Endothelial cell of umbilical vein (primary cell): ENCODE results near the gene ZFAND5. TPM values are rescaled to one million over a fixed set of nuclear protein-coding genes. Genes with fewer than 3 reads are reported as not detected.

Experiments
- BruUV-seq: library from RNA; stranded (reverse); fragments of 400-500 nt; replicated peaks from 2 replicates; lab custom pipeline; 2021; lab: Mats Ljungman, UMichigan
- CTCF ChIA-PET: fragments of 300-600, 350-600 bp; sonication (Branson Sonifier 250); formaldehyde crosslinking; loops from one replicate; lab custom pipeline; 2021; ENCODE audit warnings: antibody characterized with exemption, inconsistent platforms; lab: Charles Lee
- POLR2A ChIA-PET: fragments of 300-600, 350-600 bp; sonication (Branson Sonifier 250); formaldehyde crosslinking; loops from one replicate; lab custom pipeline; 2021; ENCODE audit warnings: antibody characterized with exemption, inconsistent platforms; lab: Charles Lee
- DNase-seq: peaks from one replicate; pipeline ENCODE4 v3.0.0-alpha.2; 2011; ENCODE audit warnings: low read depth, low spot score
- FAIRE-seq: peaks from 2 replicates; lab custom pipeline; 2011; peaks lifted over from hg19 to GRCh38; lab: Jason Lieb, UNC
- H2AFZ ChIP-seq: 2 replicates; pipeline ENCODE4 v1.6.0; 2012; ENCODE audit warnings: low read depth, low read length, control low read depth, inconsistent platforms
- H3K27ac ChIP-seq: 2 replicates; pipeline ENCODE4 v1.5.1; 2011; ENCODE audit warnings: low read depth, mild to moderate bottlenecking, control low read depth, low read length, moderate library complexity; ENCODE audit not compliant: insufficient read depth
- H3K27me3 ChIP-seq, 2 experiments: 2 replicates each; pipeline versions ENCODE4 v1.6.0 to v1.6.1; 2011; ENCODE audit warnings: low read length in 2 of 2, mixed read lengths in 1 of 2; ENCODE audit not compliant: control insufficient read depth in 2 of 2, insufficient read depth in 2 of 2
- H3K36me3 ChIP-seq, 2 experiments: 2 replicates in 1 of 2; 3 replicates in 1 of 2; pipeline ENCODE4 v1.5.1; 2011; ENCODE audit warnings: low read length in 2 of 2, mild to moderate bottlenecking in 1 of 2, moderate library complexity in 1 of 2; ENCODE audit not compliant: control insufficient read depth in 2 of 2, insufficient read depth in 2 of 2; ENCODE audit errors: extremely low read depth in 1 of 2
- H3K4me1 ChIP-seq: 3 replicates; pipeline ENCODE4 v1.5.1; 2011; ENCODE audit warnings: mild to moderate bottlenecking, low read length; ENCODE audit not compliant: control insufficient read depth, insufficient read depth; ENCODE audit errors: extremely low read depth
- H3K4me2 ChIP-seq: 2 replicates; pipeline ENCODE4 v1.6.1; 2011; ENCODE audit warnings: low read length, control low read depth, mixed read lengths; ENCODE audit not compliant: insufficient read depth
- H3K4me3 ChIP-seq, 3 experiments: fragments of 200-600 bp in 1 of 3; sonication (generic), shearing (Covaris generic) in 1 of 3; replicated peaks in 1 of 3; 2 replicates each; pipeline ENCODE4 v1.5.1; 2011 to 2016; ENCODE audit warnings: control low read depth in 3 of 3, low read length in 3 of 3, mild to moderate bottlenecking in 2 of 3, inconsistent platforms in 1 of 3, low read depth in 1 of 3, moderate library complexity in 1 of 3; ENCODE audit not compliant: insufficient read depth in 1 of 3
- H3K79me2 ChIP-seq: 2 replicates; pipeline ENCODE4 v1.6.0; 2012; ENCODE audit warnings: low read length, inconsistent platforms; ENCODE audit not compliant: control insufficient read depth, insufficient read depth
- H3K9ac ChIP-seq: replicated peaks from 2 replicates; pipeline ENCODE3; 2011; ENCODE audit warnings: low read length, control low read depth; ENCODE audit not compliant: insufficient read depth; ENCODE audit errors: extremely low read depth
- H3K9me1 ChIP-seq: replicated peaks from 3 replicates; pipeline ENCODE4 v1.6.0; 2011; ENCODE audit warnings: mild to moderate bottlenecking, low read length; ENCODE audit not compliant: control insufficient read depth, insufficient read depth; ENCODE audit errors: extremely low read depth
- H3K9me3 ChIP-seq: replicated peaks from 2 replicates; pipeline ENCODE4 v1.5.1; 2012; ENCODE audit warnings: low read length, inconsistent platforms; ENCODE audit not compliant: control insufficient read depth, insufficient read depth
- H4K20me1 ChIP-seq: replicated peaks from 2 replicates; pipeline ENCODE3; 2011; ENCODE audit warnings: mild to moderate bottlenecking, low read length; ENCODE audit not compliant: control insufficient read depth, insufficient read depth; ENCODE audit errors: extremely low read depth
- EZH2 ChIP-seq: IDR thresholded peaks from 2 replicates; pipeline ENCODE4 v1.6.1; 2012; ENCODE audit warnings: borderline replicate concordance, low read depth, mild to moderate bottlenecking, moderate library complexity, low read length, inconsistent platforms; ENCODE audit not compliant: severe bottlenecking
- FOS ChIP-seq: IDR thresholded peaks from 2 replicates; pipeline ENCODE4 v1.6.1; 2011; ENCODE audit warnings: mild to moderate bottlenecking, low read length, moderate library complexity, borderline replicate concordance; ENCODE audit not compliant: insufficient read depth
- GATA2 ChIP-seq: IDR thresholded peaks from 2 replicates; pipeline ENCODE4 v1.7.0; 2011; ENCODE audit warnings: low read depth, mild to moderate bottlenecking, moderate library complexity, mixed read lengths, low read length; ENCODE audit not compliant: insufficient read length, insufficient read depth
- JUN ChIP-seq: IDR thresholded peaks from 2 replicates; pipeline ENCODE4 v1.6.1; 2011; ENCODE audit warnings: borderline replicate concordance, low read depth; ENCODE audit not compliant: insufficient read length, insufficient read depth
- MYC ChIP-seq: IDR thresholded peaks from one replicate; pipeline ENCODE4 v1.6.1; 2011; ENCODE audit warnings: mild to moderate bottlenecking, low read depth, low read length
- POLR2A ChIP-seq: IDR thresholded peaks from 2 replicates; pipeline ENCODE4 v1.6.1; 2012; ENCODE audit warnings: low read depth, mild to moderate bottlenecking, control low read depth, low read length
- POLR2AphosphoS5 ChIP-seq: IDR thresholded peaks from 2 replicates; pipeline ENCODE4 v1.6.1; 2012; ENCODE audit warnings: low read depth, mild to moderate bottlenecking, control low read depth, low read length, moderate library complexity; ENCODE audit not compliant: insufficient read depth
- dilution Hi-C: fragments of 300-500 bp; cut with MboI; formaldehyde crosslinking; loops from one replicate; pipeline ENCODE4 v1.15.0; 2019; ENCODE audit warnings: low sequenced_read_pairs; ENCODE audit not compliant: extremely low pct_ligation_motif_present
- intact Hi-C: fragments of 100-400 bp; cut with micrococcal nuclease; formaldehyde crosslinking; loops from one replicate; pipeline ENCODE4 v1.10.0; 2022
- polyA plus RNA-seq, 4 experiments: library from polyadenylated mRNA; depleted of rRNA in 3 of 4; stranded (reverse) in 3 of 4; unstranded in 1 of 4; fragments of >200 nt; gene quantifications; 2 replicates each; pipeline versions ENCODE4 v1.2.1 to v1.2.3, GENCODE V29; 2011 to 2012; ENCODE audit warnings: missing spikeins in 1 of 4
- total RNA-seq: library from RNA; stranded (reverse); gene quantifications from 2 replicates; pipeline ENCODE4 v1.2.3, GENCODE V29; 2021
- TF ChIP-seq, protein P1 (sequence below): IDR thresholded peaks from 2 replicates; pipeline ENCODE4 v1.6.1; 2011; ENCODE audit not compliant: insufficient read depth, insufficient read length
- TF ChIP-seq, protein P2 (sequence below), 2 donors: IDR thresholded peaks; 1 replicate in 1 of 2; 2 replicates in 1 of 2; pipeline ENCODE4 v1.5.1; 2011; ENCODE audit warnings: low read length in 2 of 2, mild to moderate bottlenecking in 2 of 2, moderate library complexity in 2 of 2, control low read depth in 1 of 2, inconsistent platforms in 1 of 2, low read depth in 1 of 2; ENCODE audit not compliant: insufficient read depth in 1 of 2; ENCODE audit errors: extremely low read depth in 1 of 2

The ZFAND5 gene
- total and polyA plus RNA-seq, 2 donors (not counting 3 experiments of a cell fraction or from before 2014, with no cell fraction given), result 63.7 to 176 TPM

DNA sequence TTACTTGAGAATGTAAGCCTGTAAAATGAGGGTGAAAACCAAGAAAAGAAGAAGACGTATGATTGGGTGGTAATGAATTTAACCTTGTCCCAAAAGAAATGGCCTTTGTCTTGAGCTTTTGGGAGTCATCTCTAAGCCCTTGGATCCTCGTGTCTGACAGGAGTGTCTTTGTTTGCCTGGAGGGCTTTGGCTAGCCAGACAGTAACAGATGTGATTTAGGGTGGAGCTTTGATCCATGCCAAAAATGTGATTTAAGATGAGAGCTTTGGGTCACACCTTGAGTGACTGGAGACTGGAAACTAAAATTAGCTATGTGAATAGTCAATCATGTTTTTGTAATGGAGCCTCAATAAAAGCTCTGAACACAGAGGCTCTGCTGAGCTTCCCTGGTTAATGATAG, 25.9 kb upstream of the ZFAND5 start:
- Histone ChIP-seq H3K9me1 (no peaks in the 10 kb centered on the region), H3K4me2 (no peak overlapping the region), H3K36me3 (no peaks in the 10 kb centered on the region), H3K4me3 (no peak overlapping the region), H3K79me2 (no peaks in the 10 kb centered on the region), H3K9ac (no peak overlapping the region), H3K4me1 (no peaks in the 10 kb centered on the region), H3K9me3 (no peaks in the 10 kb centered on the region), H2AFZ (no peak overlapping the region), H4K20me1 (no peaks in the 10 kb centered on the region), H3K27me3 (no peaks in the 10 kb centered on the region), H3K27ac (no peak overlapping the region)
- TF ChIP-seq EZH2, result no peak
- no peak for TF ChIP-seq FOS
- TF ChIP-seq GATA2, result no peak
- TF ChIP-seq POLR2AphosphoS5, result no peak
- no peak for TF ChIP-seq JUN
- TF ChIP-seq POLR2A, result no peak
- TF ChIP-seq, protein P1, sequence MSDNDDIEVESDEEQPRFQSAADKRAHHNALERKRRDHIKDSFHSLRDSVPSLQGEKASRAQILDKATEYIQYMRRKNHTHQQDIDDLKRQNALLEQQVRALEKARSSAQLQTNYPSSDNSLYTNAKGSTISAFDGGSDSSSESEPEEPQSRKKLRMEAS, result no peak
- TF ChIP-seq, protein P2, sequence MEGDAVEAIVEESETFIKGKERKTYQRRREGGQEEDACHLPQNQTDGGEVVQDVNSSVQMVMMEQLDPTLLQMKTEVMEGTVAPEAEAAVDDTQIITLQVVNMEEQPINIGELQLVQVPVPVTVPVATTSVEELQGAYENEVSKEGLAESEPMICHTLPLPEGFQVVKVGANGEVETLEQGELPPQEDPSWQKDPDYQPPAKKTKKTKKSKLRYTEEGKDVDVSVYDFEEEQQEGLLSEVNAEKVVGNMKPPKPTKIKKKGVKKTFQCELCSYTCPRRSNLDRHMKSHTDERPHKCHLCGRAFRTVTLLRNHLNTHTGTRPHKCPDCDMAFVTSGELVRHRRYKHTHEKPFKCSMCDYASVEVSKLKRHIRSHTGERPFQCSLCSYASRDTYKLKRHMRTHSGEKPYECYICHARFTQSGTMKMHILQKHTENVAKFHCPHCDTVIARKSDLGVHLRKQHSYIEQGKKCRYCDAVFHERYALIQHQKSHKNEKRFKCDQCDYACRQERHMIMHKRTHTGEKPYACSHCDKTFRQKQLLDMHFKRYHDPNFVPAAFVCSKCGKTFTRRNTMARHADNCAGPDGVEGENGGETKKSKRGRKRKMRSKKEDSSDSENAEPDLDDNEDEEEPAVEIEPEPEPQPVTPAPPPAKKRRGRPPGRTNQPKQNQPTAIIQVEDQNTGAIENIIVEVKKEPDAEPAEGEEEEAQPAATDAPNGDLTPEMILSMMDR (IDR thresholded peaks at IDR 0.05; ENCODE audit: extremely low read depth in 1 of 2, insufficient read depth in 1 of 2, low read depth in 1 of 2, low read length in 2 of 2), result no peak
- no peak for TF ChIP-seq MYC
- no peak for DNase-seq
- intact Hi-C loops, result no loop called here
- BruUV-seq, result no TSS peak
- ChIA-PET POLR2A (no interaction called here), CTCF (interaction anchor here (0.6 to 2.1 kb wide), 6 partner anchors 10 to 211 kb away, joined by 3 to 11 read pairs (median 4); no protein-coding TSS in a partner anchor)
- FAIRE-seq, result no peak
- dilution Hi-C loops, result no loop called here
